Left ventricle myocardium inferior (tissue), 1 donor: ENCODE data around the gene ACTN4. TPM values are rescaled to one million over a fixed set of nuclear protein-coding genes. Genes with fewer than 3 reads are reported as not detected.

Experiments
- DNase-seq: peaks from one replicate; pipeline ENCODE4 v3.0.0-alpha.2; 2020
- H3K27ac ChIP-seq: fragments of 200-600 bp; replicated peaks from 2 replicates; pipeline ENCODE4 v1.8.0; 2021
- H3K27me3 ChIP-seq: fragments of 200-600 bp; 2 replicates; pipeline ENCODE4 v1.8.0; 2021; ENCODE audit warnings: low read depth
- H3K36me3 ChIP-seq: fragments of 200-600 bp; 2 replicates; pipeline ENCODE4 v1.8.0; 2021
- H3K4me1 ChIP-seq: fragments of 200-600 bp; 2 replicates; pipeline ENCODE4 v1.8.0; 2021
- H3K4me3 ChIP-seq: fragments of 200-600 bp; 2 replicates; pipeline ENCODE4 v1.8.0; 2021; ENCODE audit warnings: mild to moderate bottlenecking, moderate library complexity
- H3K9me3 ChIP-seq: fragments of 200-600 bp; replicated peaks from 2 replicates; pipeline ENCODE4 v1.8.0; 2021
- intact Hi-C: fragments of 100-400 bp; cut with micrococcal nuclease; formaldehyde crosslinking; loops from one replicate; pipeline ENCODE4 v1.11.0; 2022
- total RNA-seq: library from RNA; stranded (reverse); fragmentation: NEBNext Ultra II Directional; extraction: Animal tissue kit (Norgen Biotek cat#: 25700); gene quantifications from one replicate; pipeline ENCODE4 v1.2.1, GENCODE V29; 2021
- TF ChIP-seq, protein P1 (sequence below): fragments of 200-600 bp; IDR thresholded peaks from 2 replicates; pipeline ENCODE4 v1.8.0; 2021; ENCODE audit warnings: antibody characterized with exemption, mild to moderate bottlenecking, borderline replicate concordance
- donor health status: DM: no; HTN: yes; CAD: no; lungs with severe emphysema.

Gene ACTN4
- total RNA-seq, 1 donor from 2014 or later, result 111 TPM

DNA sequence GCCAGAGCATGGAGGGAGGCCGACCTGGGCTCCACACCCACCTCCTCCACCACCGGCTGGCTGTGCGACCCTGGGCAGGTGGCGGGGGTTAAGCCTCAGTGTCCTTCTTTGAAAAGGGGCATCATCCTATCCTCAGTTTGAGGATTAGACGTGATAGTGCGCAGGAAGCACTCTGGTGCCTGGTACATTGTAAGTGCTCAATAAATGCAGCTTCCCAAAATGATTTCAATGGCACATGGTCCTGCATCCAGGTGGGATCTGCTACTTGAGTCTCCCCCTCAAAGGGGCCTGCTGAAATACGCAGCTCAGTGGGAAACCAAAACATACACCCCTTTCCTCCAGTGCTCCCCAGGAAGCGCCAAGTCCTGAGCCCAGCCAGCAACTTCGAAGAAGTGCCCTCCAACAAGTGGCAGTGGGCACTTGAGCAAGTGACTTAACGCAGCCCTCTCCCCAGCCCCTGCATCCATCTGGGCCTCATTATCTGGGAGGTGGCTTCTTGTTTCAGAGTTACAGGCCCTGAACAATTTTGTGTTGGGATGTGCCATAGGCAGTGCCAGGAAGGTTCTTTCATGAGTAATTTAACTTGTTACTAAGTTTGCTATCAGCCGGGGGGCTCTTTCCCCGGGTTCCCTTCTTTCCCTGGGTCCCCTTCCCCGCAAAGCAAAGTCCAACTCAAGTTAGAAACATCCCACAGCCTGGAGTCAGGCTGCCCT, 17.9 kb downstream of the ACTN4 start:
- TF ChIP-seq, protein P1, sequence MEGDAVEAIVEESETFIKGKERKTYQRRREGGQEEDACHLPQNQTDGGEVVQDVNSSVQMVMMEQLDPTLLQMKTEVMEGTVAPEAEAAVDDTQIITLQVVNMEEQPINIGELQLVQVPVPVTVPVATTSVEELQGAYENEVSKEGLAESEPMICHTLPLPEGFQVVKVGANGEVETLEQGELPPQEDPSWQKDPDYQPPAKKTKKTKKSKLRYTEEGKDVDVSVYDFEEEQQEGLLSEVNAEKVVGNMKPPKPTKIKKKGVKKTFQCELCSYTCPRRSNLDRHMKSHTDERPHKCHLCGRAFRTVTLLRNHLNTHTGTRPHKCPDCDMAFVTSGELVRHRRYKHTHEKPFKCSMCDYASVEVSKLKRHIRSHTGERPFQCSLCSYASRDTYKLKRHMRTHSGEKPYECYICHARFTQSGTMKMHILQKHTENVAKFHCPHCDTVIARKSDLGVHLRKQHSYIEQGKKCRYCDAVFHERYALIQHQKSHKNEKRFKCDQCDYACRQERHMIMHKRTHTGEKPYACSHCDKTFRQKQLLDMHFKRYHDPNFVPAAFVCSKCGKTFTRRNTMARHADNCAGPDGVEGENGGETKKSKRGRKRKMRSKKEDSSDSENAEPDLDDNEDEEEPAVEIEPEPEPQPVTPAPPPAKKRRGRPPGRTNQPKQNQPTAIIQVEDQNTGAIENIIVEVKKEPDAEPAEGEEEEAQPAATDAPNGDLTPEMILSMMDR, result no peak
- no peaks in the 10 kb centered on the region for H3K9me3 ChIP-seq
- H3K4me1 ChIP-seq, result peaks cover 100% of the 10 kb centered on the region
- no peaks in the 10 kb centered on the region for H3K27me3 ChIP-seq
- H3K27ac ChIP-seq, result peak overlapping the region; percentile 95
- intact Hi-C loops, result no loop called here
- no peaks in the 10 kb centered on the region for H3K36me3 ChIP-seq
- H3K4me3 ChIP-seq, result peak overlapping the region; percentile 48
- no peak for DNase-seq

DNA sequence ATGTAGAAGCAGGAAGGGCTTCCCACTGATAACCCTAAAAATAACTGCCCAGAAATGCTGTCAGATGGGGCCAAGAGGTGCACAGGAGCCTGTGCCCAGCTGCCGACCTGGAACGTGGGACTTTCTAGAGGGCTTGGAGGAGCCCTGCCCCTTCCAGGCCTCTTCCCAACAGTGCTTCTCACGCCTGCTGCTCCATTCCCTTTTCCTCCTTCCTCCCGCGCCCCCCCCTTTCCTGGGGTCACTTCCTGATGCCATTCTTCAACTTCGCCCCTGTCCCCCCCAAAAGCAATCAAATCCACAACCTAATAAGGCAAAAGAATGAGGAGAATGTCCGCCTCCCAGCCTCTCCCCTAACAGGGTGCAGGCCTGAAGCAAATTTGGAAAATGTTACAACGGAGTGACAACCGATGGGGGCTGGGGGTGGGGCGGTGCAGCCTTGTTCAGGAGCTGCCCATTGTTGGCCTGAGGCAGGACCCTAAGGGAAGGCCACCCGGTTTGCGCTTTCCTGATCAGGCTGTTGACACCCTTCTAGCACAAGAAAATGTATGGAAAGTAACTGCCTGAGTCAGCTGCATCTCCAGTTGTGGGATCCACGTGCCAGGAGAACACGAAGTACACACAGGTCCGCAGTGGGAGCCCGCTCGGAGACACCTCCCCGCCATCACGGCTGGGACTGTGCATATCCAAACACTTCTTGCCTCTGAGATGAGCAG, 18.7 kb downstream of the ACTN4 start:
- Histone ChIP-seq H3K27ac (peak overlapping the region; percentile 95), H3K9me3 (no peaks in the 10 kb centered on the region), H3K36me3 (no peaks in the 10 kb centered on the region), H3K4me3 (peak overlapping the region; percentile 48), H3K27me3 (no peaks in the 10 kb centered on the region), H3K4me1 (peaks cover 100% of the 10 kb centered on the region)
- intact Hi-C loops, result no loop called here
- DNase-seq, result peak; percentile 73
- TF ChIP-seq, protein P1, result no peak

DNA sequence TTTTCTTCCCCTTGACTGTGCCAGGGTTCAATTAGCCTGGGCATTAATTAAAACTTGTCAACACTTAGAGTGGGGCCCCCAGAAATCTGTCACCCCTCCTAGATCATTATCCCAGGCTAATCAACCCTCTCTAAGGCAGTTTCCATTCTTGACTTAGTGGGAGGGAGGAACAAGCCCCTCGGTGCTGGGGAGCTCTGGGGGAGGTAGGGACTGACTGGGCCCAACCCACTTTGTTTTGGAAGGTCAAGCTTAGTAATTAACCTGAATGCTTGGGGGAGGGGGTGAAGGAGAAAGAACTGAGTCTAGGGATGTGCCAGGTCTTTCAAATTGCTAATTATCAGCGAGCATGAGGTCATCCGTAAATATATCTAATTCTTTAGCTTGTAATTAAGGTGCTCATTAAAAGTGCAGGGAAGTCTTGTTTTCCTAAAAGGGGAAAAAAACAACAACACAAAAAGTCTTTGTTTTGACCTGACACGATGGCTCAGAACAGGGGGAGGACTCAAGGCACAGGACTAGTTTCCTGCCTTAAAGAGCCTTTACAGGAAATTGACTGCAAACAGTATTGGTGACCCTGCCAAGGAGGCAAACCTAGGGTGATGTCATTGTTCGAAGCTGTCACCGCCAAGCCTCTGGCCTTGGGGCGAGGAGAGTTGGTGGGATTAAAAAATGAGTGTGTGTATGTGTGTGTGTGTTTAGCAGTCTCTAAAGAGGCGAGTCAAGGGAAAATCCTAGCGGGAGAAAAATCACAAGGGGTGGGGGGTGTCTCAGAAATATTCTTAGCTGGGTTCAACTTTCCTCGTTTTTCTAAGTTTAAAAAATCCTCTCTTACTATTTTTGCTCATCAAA, 19.4 kb downstream of the ACTN4 start:
- peak overlapping the region; percentile 48 for H3K4me3 ChIP-seq
- H3K9me3 ChIP-seq, result no peaks in the 10 kb centered on the region
- peaks cover 100% of the 10 kb centered on the region for H3K4me1 ChIP-seq
- peak overlapping the region; percentile 95 for H3K27ac ChIP-seq
- TF ChIP-seq, protein P1, result no peak
- no peaks in the 10 kb centered on the region for H3K36me3 ChIP-seq
- H3K27me3 ChIP-seq, result no peaks in the 10 kb centered on the region
- intact Hi-C loops, result no loop called here
- no peak for DNase-seq

DNA sequence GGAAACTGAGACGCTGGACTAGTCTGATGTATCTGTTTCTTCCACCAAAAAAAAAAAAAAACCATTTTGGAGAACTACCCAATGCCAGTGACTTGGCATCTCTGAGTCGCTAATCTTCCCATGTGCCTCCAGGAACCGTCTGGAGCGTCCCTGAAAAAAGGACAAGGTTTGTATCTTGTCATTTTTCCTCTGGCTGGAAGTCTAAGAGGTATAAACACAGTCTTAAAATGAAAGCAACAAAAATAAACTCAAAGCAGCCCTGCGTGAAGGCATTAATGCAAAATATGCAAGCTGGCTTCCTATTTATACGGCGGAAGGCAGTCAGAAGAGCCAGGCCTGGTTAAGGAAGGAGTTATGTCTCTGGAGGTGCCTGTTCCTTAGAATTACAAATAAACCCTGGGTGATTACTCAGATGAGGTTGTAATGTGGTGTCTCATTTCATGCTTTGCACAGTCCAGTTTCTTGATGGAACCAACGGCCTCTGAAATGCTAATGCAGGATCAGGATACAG, 20.3 kb downstream of the ACTN4 start:
- no peaks in the 10 kb centered on the region for H3K36me3 ChIP-seq
- peak overlapping the region; percentile 95 for H3K27ac ChIP-seq
- no peaks in the 10 kb centered on the region for H3K27me3 ChIP-seq
- TF ChIP-seq, protein P1, result no peak
- peaks cover 100% of the 10 kb centered on the region for H3K4me1 ChIP-seq
- no peak for DNase-seq
- H3K9me3 ChIP-seq, result no peaks in the 10 kb centered on the region
- intact Hi-C loops, result no loop called here
- H3K4me3 ChIP-seq, result peak overlapping the region; percentile 48

DNA sequence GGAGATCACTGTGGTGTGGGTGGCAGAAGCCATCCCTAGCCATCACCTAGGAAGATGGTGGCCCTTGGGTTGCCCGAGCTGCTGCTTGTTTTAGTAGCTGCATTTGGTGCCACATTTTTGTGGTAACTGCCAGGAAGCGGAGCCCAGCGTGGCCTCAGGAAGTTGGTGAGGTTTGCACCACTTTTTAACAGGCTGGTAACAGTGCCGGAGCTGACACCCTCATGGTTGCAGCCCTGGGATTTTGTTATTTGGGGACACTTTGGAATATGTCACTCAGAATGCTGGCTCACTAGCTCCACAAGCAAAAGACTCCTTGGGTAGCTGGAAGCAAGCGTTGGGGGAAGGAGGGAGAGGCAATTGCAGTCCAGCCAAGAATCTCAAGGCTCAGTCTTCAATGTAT, 22.1 kb downstream of the ACTN4 start:
- Histone ChIP-seq H3K9me3 (no peaks in the 10 kb centered on the region), H3K27ac (peak overlapping the region; percentile 95), H3K36me3 (no peaks in the 10 kb centered on the region), H3K27me3 (no peaks in the 10 kb centered on the region), H3K4me1 (peaks cover 96% of the 10 kb centered on the region), H3K4me3 (no peak overlapping the region)
- DNase-seq, result no peak
- intact Hi-C loops, result no loop called here
- TF ChIP-seq, protein P1, result no peak
